G401 (cell line): ENCODE data around the gene PARP2. TPM values are rescaled to one million over a fixed set of nuclear protein-coding genes. Genes with fewer than 3 reads are reported as not detected.
A peak's percentile ranks its signal among the peaks of the same experiment; 100 is the strongest.
"Not testable (repeated sequence)": the region's sequence is repeated elsewhere in the genome, so short reads cannot be mapped to it uniquely, and the experiment has no call there.

Source experiments
- DNase-seq: peaks from one replicate; pipeline ENCODE4 v3.0.0-alpha.2; 2015; ENCODE audit warnings: low spot score
- in situ Hi-C: cut with HindIII; loops from 2 replicates; pipeline ENCODE4 v1.10.0; 2016; ENCODE audit warnings: low sequenced_read_pairs, mixed read lengths
- total RNA-seq: library from RNA; depleted of rRNA; stranded (reverse); fragments of >200 nt; shearing (Covaris generic); gene quantifications from 2 replicates; pipeline ENCODE4 v1.2.3, GENCODE V29; 2014; rRNA removed

PARP2 gene
- total RNA-seq: 12.9 and 17.7 TPM in 2 replicates

GRCh38 chr14:20343092-20343861, at the start of gene PARP2:
Gene PARP2, plus strand, starts transcription at chr14:20343635. Its CDS starts 7 bp downstream, at chr14:20343642.
- DNase-seq: peak; percentile 100

GRCh38 chr14:20294636-20295035, 48.8 kb upstream of the PARP2 start:
- no peak for DNase-seq
- in situ Hi-C loops: no loop called here

More at GRCh38 chr14:20343092-20343861, at the start of gene PARP2:
- in situ Hi-C loops: no loop called here

- no peak for DNase-seq
- in situ Hi-C loops: no loop called here
Measured at GRCh38 chr14:20295067-20295466, 48.4 kb upstream of the PARP2 start.

GRCh38 chr14:20302042-20302755, 41.2 kb upstream of the PARP2 start:
- in situ Hi-C loops: no loop called here
- no peak for DNase-seq

- in situ Hi-C loops: no loop called here
Measured at GRCh38 chr14:20305265-20306078, 38.0 kb upstream of the PARP2 start, which contains the start of gene TTC5. Gene TTC5, minus strand, starts transcription at chr14:20305951. Its CDS starts 14 bp downstream, at chr14:20305937.

GRCh38 chr14:20306079-20306423, 37.4 kb upstream of the PARP2 start:
- in situ Hi-C loops: no loop called here
- no peak for DNase-seq

More at GRCh38 chr14:20305265-20306078, 38.0 kb upstream of the PARP2 start, which contains the start of gene TTC5:
- DNase-seq: peak; percentile 90

GRCh38 chr14:20314026-20314425, 29.4 kb upstream of the PARP2 start:
- in situ Hi-C loops: no loop called here
- no peak for DNase-seq

- DNase-seq: no peak
- in situ Hi-C loops: no loop called here
Measured at GRCh38 chr14:20317720-20318119, 25.7 kb upstream of the PARP2 start.

- peak; percentile 85 for DNase-seq
- in situ Hi-C loops: no loop called here
Measured at GRCh38 chr14:20327005-20327869, 16.2 kb upstream of the PARP2 start.

GRCh38 chr14:20328705-20329104, 14.7 kb upstream of the PARP2 start:
- in situ Hi-C loops: no loop called here
- DNase-seq: no peak

- DNase-seq: no peak
- in situ Hi-C loops: no loop called here
Measured at GRCh38 chr14:20329355-20329754, 14.1 kb upstream of the PARP2 start.

GRCh38 chr14:20331053-20331613, 12.3 kb upstream of the PARP2 start:
- in situ Hi-C loops: no loop called here
- DNase-seq: no peak

GRCh38 chr14:20332431-20332787, 11.0 kb upstream of the PARP2 start:
- DNase-seq: no peak
- in situ Hi-C loops: no loop called here

- in situ Hi-C loops: no loop called here
- peak; percentile 98 for DNase-seq
Measured at GRCh38 chr14:20332788-20333493, 10.5 kb upstream of the PARP2 start, which contains the start of gene CCNB1IP1. Gene CCNB1IP1, minus strand, starts transcription at chr14:20333279. Its CDS starts 16,756 bp downstream, at chr14:20316523.

- DNase-seq: no peak
- in situ Hi-C loops: no loop called here
Measured at GRCh38 chr14:20333494-20333841, 10.0 kb upstream of the PARP2 start.

- in situ Hi-C loops: no loop called here
- DNase-seq: no peak
Measured at GRCh38 chr14:20334017-20334416, 9.4 kb upstream of the PARP2 start.

- DNase-seq, in situ Hi-C loops: not testable (repeated sequence)
Measured at GRCh38 chr14:20341032-20341431, 2.4 kb upstream of the PARP2 start.

- DNase-seq: no peak
- in situ Hi-C loops: no loop called here
Measured at GRCh38 chr14:20341646-20342045, 1.8 kb upstream of the PARP2 start.
